Bronchial epithelial cell (primary cell): ENCODE results near the gene SHC4. TPM values are rescaled to one million over a fixed set of nuclear protein-coding genes. Genes with fewer than 3 reads are reported as not detected.
"Not testable (repeated sequence)": the region's sequence is repeated elsewhere in the genome, so short reads cannot be mapped to it uniquely, and the experiment has no call there.

Source experiments
- DNase-seq: peaks from one replicate; pipeline ENCODE4 v3.0.0-alpha.2; 2010; ENCODE audit warnings: low read depth
- FAIRE-seq: peaks from 2 replicates; lab custom pipeline; 2011; peaks lifted over from hg19 to GRCh38; lab: Jason Lieb, UNC
- H3K27me3 ChIP-seq: 2 replicates; pipeline ENCODE4 v1.5.1; 2011; ENCODE audit warnings: low read length; ENCODE audit not compliant: control insufficient read depth, insufficient read depth
- H3K36me3 ChIP-seq: 2 replicates; pipeline ENCODE4 v1.5.1; 2011; ENCODE audit warnings: low read length; ENCODE audit not compliant: control insufficient read depth, insufficient read depth
- H3K4me3 ChIP-seq: 2 replicates; pipeline ENCODE4 v1.5.1; 2011; ENCODE audit warnings: mild to moderate bottlenecking, low read depth, low read length, control low read depth
- total RNA-seq: library from RNA; depleted of rRNA; stranded (reverse); fragments of >200 nt; gene quantifications from 2 replicates; pipeline ENCODE4 v1.2.1, GENCODE V29; 2014
- TF ChIP-seq, protein P1 (sequence below): IDR thresholded peaks from 2 replicates; pipeline ENCODE4 v1.5.1; 2011; ENCODE audit warnings: mild to moderate bottlenecking, moderate library complexity, low read length, control low read depth, inconsistent platforms; ENCODE audit not compliant: insufficient read depth, severe bottlenecking

Gene SHC4
- total RNA-seq, 1 donor from 2014 or later = under 0.01 TPM

- peak; percentile 66 for DNase-seq
- TF ChIP-seq, protein P1, sequence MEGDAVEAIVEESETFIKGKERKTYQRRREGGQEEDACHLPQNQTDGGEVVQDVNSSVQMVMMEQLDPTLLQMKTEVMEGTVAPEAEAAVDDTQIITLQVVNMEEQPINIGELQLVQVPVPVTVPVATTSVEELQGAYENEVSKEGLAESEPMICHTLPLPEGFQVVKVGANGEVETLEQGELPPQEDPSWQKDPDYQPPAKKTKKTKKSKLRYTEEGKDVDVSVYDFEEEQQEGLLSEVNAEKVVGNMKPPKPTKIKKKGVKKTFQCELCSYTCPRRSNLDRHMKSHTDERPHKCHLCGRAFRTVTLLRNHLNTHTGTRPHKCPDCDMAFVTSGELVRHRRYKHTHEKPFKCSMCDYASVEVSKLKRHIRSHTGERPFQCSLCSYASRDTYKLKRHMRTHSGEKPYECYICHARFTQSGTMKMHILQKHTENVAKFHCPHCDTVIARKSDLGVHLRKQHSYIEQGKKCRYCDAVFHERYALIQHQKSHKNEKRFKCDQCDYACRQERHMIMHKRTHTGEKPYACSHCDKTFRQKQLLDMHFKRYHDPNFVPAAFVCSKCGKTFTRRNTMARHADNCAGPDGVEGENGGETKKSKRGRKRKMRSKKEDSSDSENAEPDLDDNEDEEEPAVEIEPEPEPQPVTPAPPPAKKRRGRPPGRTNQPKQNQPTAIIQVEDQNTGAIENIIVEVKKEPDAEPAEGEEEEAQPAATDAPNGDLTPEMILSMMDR = peak; percentile 54
- H3K27me3 ChIP-seq = no peaks in the 10 kb centered on the region
- H3K4me3 ChIP-seq = no peak overlapping the region
- no peak for FAIRE-seq
- H3K36me3 ChIP-seq = no peaks in the 10 kb centered on the region
Measured at GRCh38 chr15:48861813-48862431, 101.8 kb downstream of the SHC4 start.

DNA sequence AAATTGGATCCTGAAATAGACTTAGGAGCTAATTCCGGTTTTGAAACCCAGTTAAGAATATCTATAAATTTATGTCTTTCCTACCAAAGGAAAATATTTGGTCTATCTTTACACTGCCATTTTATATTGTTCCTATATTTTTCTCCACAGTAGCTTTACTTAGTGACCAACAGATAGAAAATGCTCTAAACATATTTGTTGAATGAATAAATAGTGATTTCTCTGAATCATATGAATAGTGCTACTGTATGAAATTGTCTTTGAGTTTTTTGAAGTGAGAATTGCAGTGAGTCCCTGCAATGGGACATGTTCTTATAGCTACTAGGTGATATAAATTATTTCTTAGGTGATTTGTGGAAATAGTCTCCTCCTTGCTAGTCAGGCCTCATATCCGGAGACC, 104.3 kb downstream of the SHC4 start:
- H3K36me3 ChIP-seq = no peaks in the 10 kb centered on the region
- H3K4me3 ChIP-seq = no peak overlapping the region
- TF ChIP-seq, protein P1 = no peak
- no peaks in the 10 kb centered on the region for H3K27me3 ChIP-seq
- FAIRE-seq (no peak), DNase-seq (no peak)

DNA sequence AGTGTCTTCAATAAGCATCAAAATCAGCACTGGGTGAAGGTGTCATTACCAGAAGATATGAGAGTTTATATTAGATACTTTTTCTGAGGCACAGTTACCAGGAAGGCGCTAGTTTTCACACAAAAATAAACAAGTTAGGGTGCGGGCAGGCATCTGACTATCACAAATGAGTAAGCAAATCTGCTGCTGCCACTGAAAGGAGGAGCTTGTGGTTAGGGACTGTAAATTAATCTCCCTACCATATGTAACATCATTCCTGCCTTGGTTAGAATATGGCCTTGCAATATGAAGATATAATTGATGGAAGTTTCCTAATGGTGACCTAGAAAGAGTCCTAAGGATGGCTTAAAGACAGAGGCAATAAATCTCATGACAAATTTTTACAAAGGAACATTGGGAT, 105.3 kb downstream of the SHC4 start:
- Histone ChIP-seq H3K36me3 (no peaks in the 10 kb centered on the region), H3K27me3 (no peaks in the 10 kb centered on the region), H3K4me3 (no peak overlapping the region)
- no peak for FAIRE-seq
- DNase-seq = peak; percentile 61
- TF ChIP-seq, protein P1 = no peak

DNA sequence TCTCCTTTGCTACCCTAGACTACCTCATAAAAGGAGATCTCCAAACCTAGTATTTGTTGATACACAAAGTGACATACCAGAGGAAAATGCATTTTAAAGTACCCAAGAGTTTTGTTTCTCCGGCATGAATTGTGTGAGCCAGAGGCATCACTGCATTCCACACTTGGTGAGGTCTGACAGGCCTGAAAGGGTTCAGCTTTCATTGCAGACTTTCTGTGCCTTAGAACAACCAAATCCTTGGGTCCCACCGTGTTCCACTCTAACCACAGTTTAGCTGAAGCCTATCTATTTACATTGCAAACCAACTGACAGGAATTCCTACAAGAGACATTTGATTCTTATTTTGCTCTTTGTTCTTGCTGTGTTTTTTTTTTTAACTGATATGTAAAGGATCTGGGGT, 106.8 kb downstream of the SHC4 start:
- no peaks in the 10 kb centered on the region for H3K27me3 ChIP-seq
- DNase-seq (no peak), FAIRE-seq (no peak)
- no peak overlapping the region for H3K4me3 ChIP-seq
- TF ChIP-seq, protein P1 = no peak
- no peaks in the 10 kb centered on the region for H3K36me3 ChIP-seq

GRCh38 chr15:48855501-48856440, 107.9 kb downstream of the SHC4 start:
- TF ChIP-seq, protein P1 = peak; percentile 59
- Histone ChIP-seq H3K4me3 (no peak overlapping the region), H3K36me3 (no peaks in the 10 kb centered on the region), H3K27me3 (no peaks in the 10 kb centered on the region)
- FAIRE-seq = no peak
- DNase-seq = peak; percentile 36

GRCh38 chr15:48854434-48854833, 109.3 kb downstream of the SHC4 start:
- FAIRE-seq, H3K36me3 ChIP-seq: not testable (repeated sequence)

More at GRCh38 chr15:48854434-48854833, 109.3 kb downstream of the SHC4 start:
- not testable (repeated sequence) for DNase-seq, H3K27me3 ChIP-seq, H3K4me3 ChIP-seq
